Measurements from ENCODE around the gene COQ7. TPM values are rescaled to one million over a fixed set of nuclear protein-coding genes. Genes with fewer than 3 reads are reported as not detected.

The COQ7 gene
- total RNA-seq, 4 donors from 2014 or later, result 15.1 to 36.2 (median 21.7) TPM

DNA sequence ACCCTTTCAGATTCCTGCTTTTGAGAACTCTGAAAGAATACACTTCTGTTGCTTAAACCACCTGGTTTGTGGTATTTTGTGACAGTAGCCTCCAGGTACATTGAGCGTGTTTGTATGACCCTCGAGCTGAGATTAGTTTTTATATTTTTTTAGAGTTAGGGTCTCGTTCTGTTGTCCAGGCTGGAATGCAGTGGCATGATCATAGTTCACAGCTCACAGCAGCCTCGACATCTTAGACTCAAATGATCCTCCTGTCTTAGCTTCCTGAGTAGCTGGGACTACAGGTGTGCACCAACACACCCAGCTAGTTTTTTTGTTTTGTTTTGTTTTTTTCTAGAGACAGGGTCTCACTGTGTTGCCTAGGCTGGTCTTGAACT lies 41.9 kb downstream of the COQ7 start:
- H3K9me3 ChIP-seq, result no peaks in the 10 kb centered on the region
- DNase-seq, result no peak
- peaks cover 0 to 4% of the 10 kb centered on the region in 2 donors for H3K4me1 ChIP-seq
- no peak overlapping the region for H3K27ac ChIP-seq
- TF ChIP-seq POLR2A (IDR thresholded peaks at IDR 0.05), result no peak
- TF ChIP-seq, protein P1, sequence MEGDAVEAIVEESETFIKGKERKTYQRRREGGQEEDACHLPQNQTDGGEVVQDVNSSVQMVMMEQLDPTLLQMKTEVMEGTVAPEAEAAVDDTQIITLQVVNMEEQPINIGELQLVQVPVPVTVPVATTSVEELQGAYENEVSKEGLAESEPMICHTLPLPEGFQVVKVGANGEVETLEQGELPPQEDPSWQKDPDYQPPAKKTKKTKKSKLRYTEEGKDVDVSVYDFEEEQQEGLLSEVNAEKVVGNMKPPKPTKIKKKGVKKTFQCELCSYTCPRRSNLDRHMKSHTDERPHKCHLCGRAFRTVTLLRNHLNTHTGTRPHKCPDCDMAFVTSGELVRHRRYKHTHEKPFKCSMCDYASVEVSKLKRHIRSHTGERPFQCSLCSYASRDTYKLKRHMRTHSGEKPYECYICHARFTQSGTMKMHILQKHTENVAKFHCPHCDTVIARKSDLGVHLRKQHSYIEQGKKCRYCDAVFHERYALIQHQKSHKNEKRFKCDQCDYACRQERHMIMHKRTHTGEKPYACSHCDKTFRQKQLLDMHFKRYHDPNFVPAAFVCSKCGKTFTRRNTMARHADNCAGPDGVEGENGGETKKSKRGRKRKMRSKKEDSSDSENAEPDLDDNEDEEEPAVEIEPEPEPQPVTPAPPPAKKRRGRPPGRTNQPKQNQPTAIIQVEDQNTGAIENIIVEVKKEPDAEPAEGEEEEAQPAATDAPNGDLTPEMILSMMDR (IDR thresholded peaks at IDR 0.05 in 4 of 5, conservative IDR thresholded peaks at IDR 0.05 in 1 of 5), result no peak
- H3K36me3 ChIP-seq, result no peaks in the 10 kb centered on the region
- H3K27me3 ChIP-seq, result no peaks in the 10 kb centered on the region
- no peak for ATAC-seq
- in situ Hi-C loops (cut with MboI; ENCODE audit: low sequenced_read_pairs in 4 of 4) (loop anchor here in 1 of 4 donors (10.0 kb wide), 1 partner anchor 56 kb away; the partner anchor contains the start of gene SYT17), intact Hi-C loops (cut with DNase I; ENCODE audit: low total_unique reads) (no loop called here)
- H3K4me3 ChIP-seq, result no peak overlapping the region

DNA sequence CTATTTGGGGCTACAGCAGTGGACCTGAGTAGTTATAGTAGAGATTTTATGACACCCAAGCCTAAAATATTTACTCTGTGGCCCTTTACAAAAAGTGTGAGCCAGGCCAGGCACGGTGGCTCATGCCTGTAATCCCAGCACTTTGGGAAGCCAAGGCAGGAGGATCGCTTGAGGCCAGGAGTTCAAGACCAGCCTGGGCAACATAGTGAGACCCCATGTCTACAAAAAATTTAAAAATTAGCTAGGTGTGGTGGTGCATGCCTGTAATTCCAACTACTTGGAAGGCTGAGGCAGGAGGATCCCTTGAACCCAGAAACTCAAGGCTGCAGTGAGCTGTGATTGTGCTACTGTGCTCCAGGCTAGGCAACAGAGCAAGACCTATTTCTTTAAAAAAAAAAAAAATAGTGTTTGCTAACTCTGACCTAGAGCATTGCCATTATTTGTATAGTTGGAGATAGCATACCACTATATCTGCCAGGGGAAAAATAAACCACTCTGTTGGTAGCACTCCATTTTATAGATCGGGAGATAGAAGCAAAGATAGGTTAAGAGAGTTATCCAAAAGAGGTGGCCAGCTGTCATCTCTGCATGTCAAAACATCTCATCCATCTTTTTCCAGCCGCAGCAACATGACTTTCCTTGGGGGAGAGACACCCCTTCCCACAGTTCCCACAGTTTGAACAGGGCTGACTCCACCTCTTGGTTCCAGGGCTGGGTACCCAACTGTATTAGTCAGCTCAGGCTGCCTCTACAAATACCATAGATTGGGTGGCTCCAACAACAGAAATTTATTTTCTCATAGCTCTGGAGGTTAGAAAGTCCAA lies 43.3 kb downstream of the COQ7 start:
- in situ Hi-C loops (cut with MboI; ENCODE audit: low sequenced_read_pairs in 4 of 4), result no loop called here
- ATAC-seq (no peak), DNase-seq (no peak)
- H3K27ac ChIP-seq, result no peak overlapping the region
- no peaks in the 10 kb centered on the region for H3K9me3 ChIP-seq
- H3K27me3 ChIP-seq, result no peaks in the 10 kb centered on the region
- H3K4me1 ChIP-seq, result peaks cover 14 to 17% of the 10 kb centered on the region in 2 donors
- H3K36me3 ChIP-seq, result peaks cover 0 to 8% of the 10 kb centered on the region in 2 donors
- intact Hi-C loops (cut with DNase I; ENCODE audit: low total_unique reads), result loop anchor here (5.0 kb wide), 1 partner anchor 43 kb away; the partner anchor contains the start of gene COQ7
- TF ChIP-seq POLR2A (IDR thresholded peaks at IDR 0.05), result no peak
- TF ChIP-seq, protein P1 (IDR thresholded peaks at IDR 0.05 in 4 of 5, conservative IDR thresholded peaks at IDR 0.05 in 1 of 5), result no peak
- H3K4me3 ChIP-seq, result no peak overlapping the region

DNA sequence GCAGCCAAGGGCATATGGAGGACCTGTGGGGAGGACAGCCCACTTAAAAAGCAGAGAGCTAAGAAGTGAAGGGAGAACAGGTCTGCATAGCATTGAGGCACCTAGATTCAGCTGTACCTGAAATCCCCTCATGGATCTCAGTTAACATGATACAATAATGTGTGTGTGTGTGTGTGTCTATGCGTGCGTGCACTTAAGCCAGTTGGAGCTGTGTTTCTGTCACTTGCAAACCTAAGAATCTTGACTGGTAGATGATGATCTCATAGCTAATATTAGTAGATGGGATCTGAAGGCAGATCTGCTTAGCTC lies 44.6 kb downstream of the COQ7 start:
- Histone ChIP-seq H3K9me3 (no peaks in the 10 kb centered on the region), H3K4me3 (no peak overlapping the region), H3K27ac (peak overlapping the region in 1 of 4 donors; percentile 94), H3K27me3 (no peaks in the 10 kb centered on the region), H3K36me3 (peaks cover 0 to 14% of the 10 kb centered on the region in 2 donors), H3K4me1 (peaks cover 27 to 28% of the 10 kb centered on the region in 2 donors)
- intact Hi-C loops (cut with DNase I; ENCODE audit: low total_unique reads), result loop anchor here (2.0 to 5.0 kb wide), 2 partner anchors 25 to 45 kb away; partner anchors contain the start of gene COQ7
- DNase-seq (no peak), ATAC-seq (no peak)
- no peak for TF ChIP-seq POLR2A (IDR thresholded peaks at IDR 0.05)
- TF ChIP-seq, protein P1 (IDR thresholded peaks at IDR 0.05 in 4 of 5, conservative IDR thresholded peaks at IDR 0.05 in 1 of 5), result no peak
- in situ Hi-C loops (cut with MboI; ENCODE audit: low sequenced_read_pairs in 4 of 4), result no loop called here

DNA sequence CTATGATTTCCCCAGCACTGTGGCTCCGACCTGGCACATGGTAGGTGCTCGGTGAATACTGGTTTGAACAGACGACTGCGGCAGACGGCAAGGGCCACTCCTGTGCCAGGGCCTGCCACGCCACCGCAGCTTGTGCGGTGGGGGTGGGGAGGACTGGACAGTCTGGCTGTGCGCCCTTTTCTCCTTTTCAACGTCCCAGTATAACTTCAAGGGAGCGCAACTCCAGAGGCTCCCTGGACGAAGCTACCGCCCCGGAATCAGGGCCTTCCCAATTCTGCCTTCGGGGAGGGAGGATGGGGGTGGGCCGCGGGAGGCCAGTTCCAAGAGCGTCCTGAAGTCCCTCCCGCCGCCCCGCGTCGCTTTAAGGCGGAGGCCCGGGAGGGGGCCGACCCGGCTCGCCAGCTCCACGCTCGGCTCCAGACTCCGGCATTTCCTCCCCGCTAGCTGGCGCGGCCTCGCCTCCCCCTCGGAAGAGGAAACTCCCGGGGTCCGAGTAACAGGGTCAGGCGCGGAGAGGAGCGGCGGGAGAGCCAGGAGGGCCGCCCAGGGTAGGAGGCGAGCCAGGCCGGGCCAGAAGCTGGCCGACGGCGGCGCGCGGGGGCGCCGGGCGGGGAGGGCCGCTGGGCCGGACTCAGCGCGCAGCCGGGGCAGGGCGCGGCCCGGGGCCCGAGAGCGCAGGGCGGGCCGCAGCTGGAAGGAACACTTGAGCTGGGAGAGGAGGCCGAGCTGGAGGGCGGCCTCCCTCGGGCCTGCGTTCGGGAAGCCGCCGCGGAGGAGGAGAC lies 46.4 kb downstream of the COQ7 start, which contains the start of gene ITPRIPL2:
ITPRIPL2 (plus strand) TSS at position 388 of the 782 bp plus-strand sequence. CDS start 498 bp downstream, outside the sequence.
- in situ Hi-C loops (cut with MboI; ENCODE audit: low sequenced_read_pairs in 4 of 4), result no loop called here
- peak; percentile 72 to 75 for TF ChIP-seq POLR2A (IDR thresholded peaks at IDR 0.05)
- TF ChIP-seq, protein P1 (IDR thresholded peaks at IDR 0.05 in 4 of 5, conservative IDR thresholded peaks at IDR 0.05 in 1 of 5), result peak in 2 of 5 experiments; percentile 8 to 27
- intact Hi-C loops (cut with DNase I; ENCODE audit: low total_unique reads), result loop anchor here (2.0 to 5.0 kb wide), 2 partner anchors 27 to 46 kb away; partner anchors contain the start of gene COQ7

More for the DNA sequence above, 46.4 kb downstream of the COQ7 start, which contains the start of gene ITPRIPL2:
- no peaks in the 10 kb centered on the region for H3K27me3 ChIP-seq
- H3K9me3 ChIP-seq, result no peaks in the 10 kb centered on the region
- peak within 1 kb of the TSS; percentile 94 to 95 (median 94) for H3K27ac ChIP-seq
- DNase-seq, result peak; percentile 76 to 87
- H3K4me1 ChIP-seq, result peaks cover 43 to 45% of the 10 kb centered on the region in 2 donors
- peak within 1 kb of the TSS; percentile 58 to 76 (median 74) for H3K4me3 ChIP-seq
- ATAC-seq, result peak; percentile 84 to 85
- H3K36me3 ChIP-seq, result peaks cover 0 to 14% of the 10 kb centered on the region in 2 donors

All from gastrocnemius medialis (tissue), 4 donors.